Neural cell (in vitro differentiated cells): ENCODE measurements around the gene SMAD9. TPM values are rescaled to one million over a fixed set of nuclear protein-coding genes. Genes with fewer than 3 reads are reported as not detected.

Experiments
- H2AFZ ChIP-seq: fragments of 200-600, 300-800 bp; sonication (generic), shearing (Covaris generic); 2 replicates; pipeline ENCODE4 v1.6.0; 2014; ENCODE audit warnings: low read depth, mild to moderate bottlenecking, antibody characterized with exemption, low read length, moderate library complexity
- H3F3A ChIP-seq: fragments of 200-600 bp; shearing (Covaris generic); 2 replicates; pipeline ENCODE4 v1.6.1; 2016; ENCODE audit warnings: mild to moderate bottlenecking, moderate library complexity, mixed read lengths, antibody characterized with exemption, low read length; ENCODE audit not compliant: insufficient read depth, poor library complexity, severe bottlenecking
- H3K27ac ChIP-seq: fragments of 200-600, 300-800 bp; sonication (generic), shearing (Covaris generic); 2 replicates; pipeline ENCODE4 v1.5.1; 2014; ENCODE audit warnings: mild to moderate bottlenecking, low read length, moderate library complexity
- H3K27me3 ChIP-seq: fragments of 300-800, 200-600 bp; sonication (generic), shearing (Covaris generic); 2 replicates; pipeline ENCODE4 v1.6.0; 2014; ENCODE audit warnings: mild to moderate bottlenecking, low read depth, low read length, moderate library complexity; ENCODE audit not compliant: insufficient read depth
- H3K36me3 ChIP-seq: fragments of 300-800, 200-600 bp; sonication (generic), shearing (Covaris generic); 2 replicates; pipeline ENCODE4 v1.5.1; 2014; ENCODE audit warnings: mild to moderate bottlenecking, antibody characterized with exemption, low read length, moderate library complexity; ENCODE audit not compliant: insufficient read depth
- H3K4me2 ChIP-seq: fragments of 300-800, 200-600 bp; sonication (generic), shearing (Covaris generic); 2 replicates; pipeline ENCODE4 v1.6.0; 2014; ENCODE audit warnings: mild to moderate bottlenecking, low read length
- H3K4me3 ChIP-seq: fragments of 300-800, 200-600 bp; sonication (generic), shearing (Covaris generic); 2 replicates; pipeline ENCODE4 v1.5.1; 2014; ENCODE audit warnings: mild to moderate bottlenecking, low read length, moderate library complexity
- H3K79me2 ChIP-seq: fragments of 200-600 bp; shearing (Covaris generic); replicated peaks from 2 replicates; pipeline ENCODE4 v1.6.0; 2014; ENCODE audit warnings: mild to moderate bottlenecking, low read length, moderate library complexity; ENCODE audit not compliant: insufficient read depth
- H3K9ac ChIP-seq: fragments of 300-800, 200-600 bp; sonication (generic), shearing (Covaris generic); 2 replicates; pipeline ENCODE4 v1.6.1; 2016; ENCODE audit warnings: mild to moderate bottlenecking, low read length, mixed read lengths
- H3K9me2 ChIP-seq: fragments of 200-600 bp; shearing (Covaris generic); 2 replicates; pipeline ENCODE4 v1.6.1; 2016; ENCODE audit warnings: mild to moderate bottlenecking, low read length, mixed read lengths; ENCODE audit not compliant: insufficient read depth
- H3K9me3 ChIP-seq: fragments of 200-600, 300-800 bp; sonication (generic), shearing (Covaris generic); 2 replicates; pipeline ENCODE4 v1.6.1; 2016; ENCODE audit warnings: mild to moderate bottlenecking, mixed run types, low read length, moderate library complexity, mixed read lengths
- H4K20me1 ChIP-seq: fragments of 200-600 bp; shearing (Covaris generic); 2 replicates; pipeline ENCODE4 v1.6.1; 2016; ENCODE audit warnings: mild to moderate bottlenecking, mixed run types; ENCODE audit not compliant: insufficient read depth
- EP300 ChIP-seq: fragments of 450-650 bp; conservative IDR thresholded peaks from 2 replicates; pipeline ENCODE4 v1.6.1; 2014; ENCODE audit warnings: antibody characterized with exemption, mild to moderate bottlenecking, moderate library complexity; ENCODE audit not compliant: poor library complexity, severe bottlenecking
- EZH2 ChIP-seq: fragments of 200-600, 300-800 bp; shearing (Covaris generic), sonication (generic); IDR thresholded peaks from 2 replicates; pipeline ENCODE4 v1.6.1; 2014; ENCODE audit warnings: antibody characterized with exemption, low read length, borderline replicate concordance, mild to moderate bottlenecking; ENCODE audit not compliant: insufficient read depth, poor library complexity, severe bottlenecking
- MXI1 ChIP-seq: fragments of 450-650 bp; conservative IDR thresholded peaks from 2 replicates; pipeline ENCODE4 v1.6.1; 2014; ENCODE audit warnings: antibody characterized with exemption, mild to moderate bottlenecking; ENCODE audit not compliant: poor library complexity, severe bottlenecking
- POLR2AphosphoS5 ChIP-seq: IDR thresholded peaks from 2 replicates; pipeline ENCODE4 v1.6.1; 2012
- RAD21 ChIP-seq: fragments of 450-650 bp; conservative IDR thresholded peaks from 2 replicates; pipeline ENCODE4 v1.6.1; 2014; ENCODE audit warnings: antibody characterized with exemption, mild to moderate bottlenecking, moderate library complexity
- SMC3 ChIP-seq: fragments of 450-650 bp; conservative IDR thresholded peaks from 2 replicates; pipeline ENCODE4 v1.6.1; 2014; ENCODE audit warnings: antibody characterized with exemption, mild to moderate bottlenecking, moderate library complexity; ENCODE audit not compliant: poor library complexity
- TAF1 ChIP-seq: IDR thresholded peaks from 2 replicates; pipeline ENCODE4 v1.6.1; 2012; ENCODE audit warnings: low read depth
- polyA plus RNA-seq: library from polyadenylated mRNA; depleted of rRNA; stranded (reverse); fragments of >200 nt; gene quantifications from 2 replicates; pipeline ENCODE4 v1.2.3, GENCODE V29; 2014
- TF ChIP-seq, protein P1 (sequence below): fragments of 450-650 bp; IDR thresholded peaks from 2 replicates; pipeline ENCODE4 v1.5.1; 2014; ENCODE audit warnings: antibody characterized with exemption, mild to moderate bottlenecking, moderate library complexity; ENCODE audit not compliant: poor library complexity, severe bottlenecking
- TF ChIP-seq, protein P2 (sequence below): IDR thresholded peaks from 2 replicates; pipeline ENCODE4 v1.6.1; 2012; ENCODE audit warnings: borderline replicate concordance

Gene SMAD9
- polyA plus RNA-seq, 1 donor from 2014 or later, result 2.5 TPM

DNA sequence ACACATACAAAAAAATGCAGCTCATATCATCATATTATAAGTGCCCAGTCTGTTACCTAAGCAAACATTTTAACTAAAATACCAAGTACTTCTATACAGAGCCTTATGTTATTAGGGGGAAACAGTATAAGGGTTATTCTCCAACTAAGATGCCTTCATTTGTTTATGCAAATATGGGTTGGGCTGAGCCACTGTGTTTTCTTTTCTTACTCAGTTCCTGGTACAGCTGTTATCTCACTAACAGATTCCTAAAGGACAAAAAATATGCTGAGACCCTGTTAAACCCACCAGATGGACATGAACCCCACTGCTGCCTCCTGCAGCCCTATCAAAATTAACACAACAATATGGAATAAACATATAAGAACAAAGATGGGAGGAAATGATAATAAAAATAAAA is 34.5 kb upstream of the SMAD9 start:
- Histone ChIP-seq H3K9ac (no peak overlapping the region), H3K4me2 (no peak overlapping the region)
- TF ChIP-seq MXI1, result no peak
- no peak for TF ChIP-seq POLR2AphosphoS5
- TF ChIP-seq EZH2, result no peak
- no peak for TF ChIP-seq SMC3
- TF ChIP-seq, protein P1, sequence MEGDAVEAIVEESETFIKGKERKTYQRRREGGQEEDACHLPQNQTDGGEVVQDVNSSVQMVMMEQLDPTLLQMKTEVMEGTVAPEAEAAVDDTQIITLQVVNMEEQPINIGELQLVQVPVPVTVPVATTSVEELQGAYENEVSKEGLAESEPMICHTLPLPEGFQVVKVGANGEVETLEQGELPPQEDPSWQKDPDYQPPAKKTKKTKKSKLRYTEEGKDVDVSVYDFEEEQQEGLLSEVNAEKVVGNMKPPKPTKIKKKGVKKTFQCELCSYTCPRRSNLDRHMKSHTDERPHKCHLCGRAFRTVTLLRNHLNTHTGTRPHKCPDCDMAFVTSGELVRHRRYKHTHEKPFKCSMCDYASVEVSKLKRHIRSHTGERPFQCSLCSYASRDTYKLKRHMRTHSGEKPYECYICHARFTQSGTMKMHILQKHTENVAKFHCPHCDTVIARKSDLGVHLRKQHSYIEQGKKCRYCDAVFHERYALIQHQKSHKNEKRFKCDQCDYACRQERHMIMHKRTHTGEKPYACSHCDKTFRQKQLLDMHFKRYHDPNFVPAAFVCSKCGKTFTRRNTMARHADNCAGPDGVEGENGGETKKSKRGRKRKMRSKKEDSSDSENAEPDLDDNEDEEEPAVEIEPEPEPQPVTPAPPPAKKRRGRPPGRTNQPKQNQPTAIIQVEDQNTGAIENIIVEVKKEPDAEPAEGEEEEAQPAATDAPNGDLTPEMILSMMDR, result no peak
- TF ChIP-seq, protein P2, sequence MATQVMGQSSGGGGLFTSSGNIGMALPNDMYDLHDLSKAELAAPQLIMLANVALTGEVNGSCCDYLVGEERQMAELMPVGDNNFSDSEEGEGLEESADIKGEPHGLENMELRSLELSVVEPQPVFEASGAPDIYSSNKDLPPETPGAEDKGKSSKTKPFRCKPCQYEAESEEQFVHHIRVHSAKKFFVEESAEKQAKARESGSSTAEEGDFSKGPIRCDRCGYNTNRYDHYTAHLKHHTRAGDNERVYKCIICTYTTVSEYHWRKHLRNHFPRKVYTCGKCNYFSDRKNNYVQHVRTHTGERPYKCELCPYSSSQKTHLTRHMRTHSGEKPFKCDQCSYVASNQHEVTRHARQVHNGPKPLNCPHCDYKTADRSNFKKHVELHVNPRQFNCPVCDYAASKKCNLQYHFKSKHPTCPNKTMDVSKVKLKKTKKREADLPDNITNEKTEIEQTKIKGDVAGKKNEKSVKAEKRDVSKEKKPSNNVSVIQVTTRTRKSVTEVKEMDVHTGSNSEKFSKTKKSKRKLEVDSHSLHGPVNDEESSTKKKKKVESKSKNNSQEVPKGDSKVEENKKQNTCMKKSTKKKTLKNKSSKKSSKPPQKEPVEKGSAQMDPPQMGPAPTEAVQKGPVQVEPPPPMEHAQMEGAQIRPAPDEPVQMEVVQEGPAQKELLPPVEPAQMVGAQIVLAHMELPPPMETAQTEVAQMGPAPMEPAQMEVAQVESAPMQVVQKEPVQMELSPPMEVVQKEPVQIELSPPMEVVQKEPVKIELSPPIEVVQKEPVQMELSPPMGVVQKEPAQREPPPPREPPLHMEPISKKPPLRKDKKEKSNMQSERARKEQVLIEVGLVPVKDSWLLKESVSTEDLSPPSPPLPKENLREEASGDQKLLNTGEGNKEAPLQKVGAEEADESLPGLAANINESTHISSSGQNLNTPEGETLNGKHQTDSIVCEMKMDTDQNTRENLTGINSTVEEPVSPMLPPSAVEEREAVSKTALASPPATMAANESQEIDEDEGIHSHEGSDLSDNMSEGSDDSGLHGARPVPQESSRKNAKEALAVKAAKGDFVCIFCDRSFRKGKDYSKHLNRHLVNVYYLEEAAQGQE, result no peak
- TF ChIP-seq RAD21, result no peak
- no peak for TF ChIP-seq TAF1
- no peak for TF ChIP-seq EP300

DNA sequence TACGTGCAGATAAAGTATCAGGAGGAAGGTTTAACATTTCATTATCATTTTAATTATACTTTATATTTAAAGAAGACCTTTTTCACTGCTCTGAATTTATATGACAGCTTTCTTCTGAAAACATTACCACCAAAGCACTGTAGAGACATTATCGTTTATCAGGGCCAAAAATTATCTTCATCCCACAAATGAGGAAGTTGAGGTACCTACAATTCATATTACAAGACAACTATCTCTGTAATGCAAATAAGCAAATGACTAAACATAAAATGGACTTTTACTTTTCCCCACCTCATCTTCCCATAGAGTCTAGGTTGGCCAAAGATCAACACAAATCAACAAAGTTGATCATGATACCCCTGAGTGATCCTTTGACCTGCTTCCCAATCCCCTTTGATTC is 30.9 kb upstream of the SMAD9 start:
- no peaks in the 10 kb centered on the region for H4K20me1 ChIP-seq
- H3K9me2 ChIP-seq, result no peaks in the 10 kb centered on the region

More for the DNA sequence above, 34.5 kb upstream of the SMAD9 start:
- H3K27ac ChIP-seq, result no peak overlapping the region
- no peaks in the 10 kb centered on the region for H3K9me2 ChIP-seq
- no peaks in the 10 kb centered on the region for H3K79me2 ChIP-seq
- no peaks in the 10 kb centered on the region for H3K9me3 ChIP-seq
- no peaks in the 10 kb centered on the region for H3K27me3 ChIP-seq
- H3K4me3 ChIP-seq, result no peak overlapping the region
- no peaks in the 10 kb centered on the region for H3K36me3 ChIP-seq
- H2AFZ ChIP-seq, result no peak overlapping the region
- no peaks in the 10 kb centered on the region for H3F3A ChIP-seq
- H4K20me1 ChIP-seq, result no peaks in the 10 kb centered on the region

More for the DNA sequence above, 30.9 kb upstream of the SMAD9 start:
- Histone ChIP-seq H2AFZ (no peak overlapping the region), H3K27ac (no peak overlapping the region), H3K4me2 (no peak overlapping the region), H3K9me3 (no peaks in the 10 kb centered on the region), H3F3A (no peaks in the 10 kb centered on the region), H3K4me3 (no peak overlapping the region), H3K9ac (no peak overlapping the region), H3K79me2 (no peaks in the 10 kb centered on the region), H3K36me3 (no peaks in the 10 kb centered on the region), H3K27me3 (no peaks in the 10 kb centered on the region)
- TF ChIP-seq EP300 (no peak), MXI1 (no peak), POLR2AphosphoS5 (no peak), RAD21 (no peak), EZH2 (no peak), SMC3 (no peak), TAF1 (no peak)
- TF ChIP-seq, protein P2, result no peak
- TF ChIP-seq, protein P1, result no peak
